Fibroblast of the aortic adventitia (primary cell): ENCODE results near the gene MRPS18B. TPM values are rescaled to one million over a fixed set of nuclear protein-coding genes. Genes with fewer than 3 reads are reported as not detected.
"Not testable (repeated sequence)": the region's sequence is repeated elsewhere in the genome, so short reads cannot be mapped to it uniquely, and the experiment has no call there.

Source experiments
- DNase-seq: peaks from one replicate; pipeline ENCODE4 v3.0.0-alpha.2; 2010; ENCODE audit warnings: low read depth
- H3K4me3 ChIP-seq: 2 replicates; pipeline ENCODE4 v1.5.1; 2011; ENCODE audit warnings: low read depth, mild to moderate bottlenecking, control low read depth, low read length, moderate library complexity
- CTCF ChIP-seq: IDR thresholded peaks from 2 replicates; pipeline ENCODE4 v1.5.1; 2011; ENCODE audit warnings: mild to moderate bottlenecking, low read length, control low read depth, inconsistent platforms; ENCODE audit not compliant: insufficient read depth
- small RNA-seq: library from RNA; depleted of rRNA; stranded (forward); fragments of <200 nt; gene quantifications from one replicate; pipeline ENCODE3, GENCODE V24; 2012
- total RNA-seq: library from RNA; depleted of rRNA; stranded (reverse); fragments of >200 nt; gene quantifications from 2 replicates; pipeline ENCODE4 v1.2.3, GENCODE V29; 2012; ENCODE audit warnings: low replicate concordance

Gene MRPS18B
- total RNA-seq, 1 donor: 110 TPM

GRCh38 chr6:30664994-30665767 lies 47.5 kb downstream of the MRPS18B start:
- H3K4me3 ChIP-seq: no peak overlapping the region
- no peak for TF ChIP-seq CTCF
- no peak for DNase-seq

- not testable (repeated sequence) for DNase-seq, H3K4me3 ChIP-seq
These were observed 48.7 kb downstream of the MRPS18B start for GRCh38 chr6:30666300-30666699.

GRCh38 chr6:30670760-30671527 lies 53.3 kb downstream of the MRPS18B start:
- TF ChIP-seq CTCF: peak; percentile 31
- H3K4me3 ChIP-seq: no peak overlapping the region
- no peak for DNase-seq

- peak within 1 kb of the TSS; percentile 81 for H3K4me3 ChIP-seq
- peak; percentile 88 for TF ChIP-seq CTCF
- DNase-seq: peak; percentile 99
These were observed 55.0 kb downstream of the MRPS18B start, which contains the start of gene DHX16 for GRCh38 chr6:30672445-30673253. TSS of gene DHX16 (minus strand) at chr6:30673006. CDS start at chr6:30672841, 165 bp downstream.

Small RNA genes within 50 kb of the gene (small RNA-seq; reads per million reads assigned to genes)
- gene MIR877: 0.70 reads per million, percentile 13 among the genes with 10 or more reads in this experiment

Other genes with a start within 250 kb of the MRPS18B start
- gene HLA-E, start 128.3 kb upstream of the MRPS18B start, total RNA-seq: 115 and 227 TPM in 2 replicates
- 41.1 and 45.1 TPM in 2 replicates for gene GNL1, start 61.4 kb upstream of the MRPS18B start, total RNA-seq
- 2.3 and 11.0 TPM in 2 replicates for gene PRR3, start 60.5 kb upstream of the MRPS18B start, total RNA-seq
- 33.0 and 43.2 TPM in 2 replicates for gene ABCF1, start 46.4 kb upstream of the MRPS18B start, total RNA-seq
- 32.1 and 39.1 TPM in 2 replicates for gene PPP1R10, start 597 bp upstream of the MRPS18B start, total RNA-seq
- gene ATAT1, start 9.0 kb downstream of the MRPS18B start, total RNA-seq: 0.16 and 5.6 TPM in 2 replicates
- 1.1 and 5.2 TPM in 2 replicates for gene C6orf136, start 29.3 kb downstream of the MRPS18B start, total RNA-seq
- 20.9 and 64.8 TPM in 2 replicates for gene DHX16, start 55.2 kb downstream of the MRPS18B start, total RNA-seq
- gene PPP1R18, start 68.8 kb downstream of the MRPS18B start, total RNA-seq: 33.0 and 82.2 TPM in 2 replicates
- 0.82 and 9.9 TPM in 2 replicates for gene NRM, start 73.1 kb downstream of the MRPS18B start, total RNA-seq
- 3.7 and 12.1 TPM in 2 replicates for gene MDC1, start 99.4 kb downstream of the MRPS18B start, total RNA-seq
- gene TUBB, start 102.5 kb downstream of the MRPS18B start, total RNA-seq: 120 and 996 TPM in 2 replicates
- 77.8 and 109 TPM in 2 replicates for gene FLOT1, start 124.8 kb downstream of the MRPS18B start, total RNA-seq
- 23.8 and 26.7 TPM in 2 replicates for gene IER3, start 126.7 kb downstream of the MRPS18B start, total RNA-seq